Right kidney (tissue), 9 donors: ENCODE measurements around the gene OSMR.

Source experiments
- DNase-seq: peaks from one replicate; pipeline ENCODE4 v3.0.0-alpha.2; 2016
- long read RNA-seq, 8 donors: transcript quantifications; one replicate each; lab custom pipeline, GENCODE V29; 2026

The OSMR gene
- long read RNA-seq, donor 1 = 0 reads
- long read RNA-seq, donor 2 = 0 reads
- long read RNA-seq, donor 3, full-length matches to known transcripts = 1 of 1 reads
- long read RNA-seq, donor 3, partial matches to known transcripts = 0 of 1 reads
- long read RNA-seq, donor 3, other reads (novel, unspliced or antisense) = 0 of 1 reads
- long read RNA-seq, donor 4, full-length matches to known transcripts = 1 of 9 reads
- long read RNA-seq, donor 4, partial matches to known transcripts = 8 of 9 reads
- long read RNA-seq, donor 4, other reads (novel, unspliced or antisense) = 0 of 9 reads
- long read RNA-seq, donor 5 = 0 reads
- long read RNA-seq, donor 6, full-length matches to known transcripts = 1 of 1 reads
- long read RNA-seq, donor 6, partial matches to known transcripts = 0 of 1 reads
- long read RNA-seq, donor 6, other reads (novel, unspliced or antisense) = 0 of 1 reads
- long read RNA-seq, donor 7, partial matches to known transcripts = 0 of 1 reads
- long read RNA-seq, donor 7, other reads (novel, unspliced or antisense) = 0 of 1 reads
- long read RNA-seq, donor 8, full-length matches to known transcripts = 1 of 1 reads
- long read RNA-seq, donor 8, partial matches to known transcripts = 0 of 1 reads
- long read RNA-seq, donor 8, other reads (novel, unspliced or antisense) = 0 of 1 reads

GRCh38 chr5:38845526-38846378, at the start of gene OSMR:
TSS of gene OSMR (plus strand) at chr5:38846012. CDS start at chr5:38869045, 23,033 bp downstream.
- DNase-seq = peak; percentile 89

- no peak for DNase-seq
Observed at GRCh38 chr5:38796742-38797108, 49.1 kb upstream of the OSMR start.

GRCh38 chr5:38797838-38798237, 48.0 kb upstream of the OSMR start:
- DNase-seq = no peak

GRCh38 chr5:38799556-38800377, 46.0 kb upstream of the OSMR start:
- no peak for DNase-seq

GRCh38 chr5:38800515-38800914, 45.3 kb upstream of the OSMR start:
- DNase-seq = no peak

- DNase-seq = no peak
Observed at GRCh38 chr5:38802125-38802524, 43.7 kb upstream of the OSMR start.

- no peak for DNase-seq
Observed at GRCh38 chr5:38803246-38803645, 42.6 kb upstream of the OSMR start.

GRCh38 chr5:38806775-38807258, 39.0 kb upstream of the OSMR start:
- DNase-seq = no peak

GRCh38 chr5:38807570-38808483, 38.0 kb upstream of the OSMR start:
- DNase-seq = no peak

GRCh38 chr5:38808666-38809343, 37.0 kb upstream of the OSMR start:
- peak; percentile 18 for DNase-seq

GRCh38 chr5:38809388-38810359, 36.1 kb upstream of the OSMR start:
- DNase-seq = peak; percentile 78

- no peak for DNase-seq
Observed at GRCh38 chr5:38814879-38815278, 30.9 kb upstream of the OSMR start.

GRCh38 chr5:38816083-38817030, 29.5 kb upstream of the OSMR start:
- DNase-seq = no peak

- no peak for DNase-seq
Observed at GRCh38 chr5:38821679-38822078, 24.1 kb upstream of the OSMR start.

- no peak for DNase-seq
Observed at GRCh38 chr5:38823503-38823902, 22.3 kb upstream of the OSMR start.

GRCh38 chr5:38824821-38825220, 21.0 kb upstream of the OSMR start:
- no peak for DNase-seq

- DNase-seq = no peak
Observed at GRCh38 chr5:38825494-38825893, 20.3 kb upstream of the OSMR start.

GRCh38 chr5:38827525-38827924, 18.3 kb upstream of the OSMR start:
- no peak for DNase-seq
